DOHH2 (cell line): ENCODE results near the gene KIFC1.

Experiments used
- CTCF ChIP-seq: fragments of 200-600 bp; sonication (generic); IDR thresholded peaks from one replicate; pipeline ENCODE4 v1.5.1; 2014; ENCODE audit warnings: antibody characterized with exemption, mild to moderate bottlenecking, low read depth, low read length; ENCODE audit not compliant: poor library complexity, severe bottlenecking
- EZH2phosphoT487 ChIP-seq: fragments of 200-600 bp; sonication (generic); IDR thresholded peaks from 2 replicates; pipeline ENCODE4 v1.6.1; 2017; ENCODE audit warnings: borderline replicate concordance, mild to moderate bottlenecking, antibody characterized with exemption, low read length, moderate library complexity, mixed read lengths

DNA sequence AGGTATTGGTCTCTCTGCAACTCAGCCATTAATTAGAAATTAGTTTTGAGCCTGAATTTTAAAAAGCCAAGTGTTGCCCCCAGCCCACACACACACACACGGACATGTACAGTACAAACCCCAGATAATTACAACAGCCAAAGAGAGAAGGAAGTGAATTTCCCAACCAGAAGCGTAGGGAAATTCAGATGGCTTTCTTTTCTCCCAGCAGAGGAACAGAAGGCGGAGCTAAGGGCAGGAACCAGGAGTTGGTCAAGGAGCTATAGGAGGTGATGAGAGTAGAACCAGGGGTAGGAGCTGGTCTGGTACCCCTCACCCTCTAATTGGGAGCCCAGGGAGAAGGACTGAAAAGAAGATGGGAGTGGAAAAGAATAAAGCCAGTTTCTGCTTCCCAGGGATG lies 58.8 kb downstream of the KIFC1 start:
- no peak for TF ChIP-seq CTCF
- no peak for TF ChIP-seq EZH2phosphoT487
